ENCODE results near the gene MYL4. TPM values are rescaled to one million over a fixed set of nuclear protein-coding genes. Genes with fewer than 3 reads are reported as not detected.

MYL4 gene
- total and polyA plus RNA-seq, 10 of the 15 experiments (the other 5 are each of a cell fraction or from before 2014, with no cell fraction given), result 0.23 to 1.6 (median 0.58) TPM; not detected in 3

GRCh38 chr17:47188876-47189731 is 20.0 kb upstream of the MYL4 start, which contains the start of gene CDC27 (continued):
- TF ChIP-seq ZNF687 (IDR thresholded peaks at IDR 0.05), result peak; percentile 85
- TF ChIP-seq IKZF2 (IDR thresholded peaks at IDR 0.05), result peak in 1 of 2 experiments; percentile 10; a peak in 1 of 4 replicates
- TF ChIP-seq NR2C1 (IDR thresholded peaks at IDR 0.05), result no peak
- TF ChIP-seq MTA3 (IDR thresholded peaks at IDR 0.05; ENCODE audit: borderline replicate concordance, low read length), result no peak
- TF ChIP-seq MYB (IDR thresholded peaks at IDR 0.05; ENCODE audit: borderline replicate concordance, low read depth, low read length), result 0 out of 2 replicates have a peak, but pooled peaks have one; percentile 43
- TF ChIP-seq JUNB (IDR thresholded peaks at IDR 0.05), result no peak
- TF ChIP-seq TBL1XR1 (IDR thresholded peaks at IDR 0.05; ENCODE audit: low read depth, low read length), result peak; percentile 71; the same call in 1 of the 2 replicates
- no peak for TF ChIP-seq ZNF217 (IDR thresholded peaks at IDR 0.05)
- TF ChIP-seq ZBTB33 (IDR thresholded peaks at IDR 0.05), result no peak
- peak; percentile 11; the same call in 1 of the 2 replicates for TF ChIP-seq ZBTB40 (IDR thresholded peaks at IDR 0.05; ENCODE audit: borderline replicate concordance)
- TF ChIP-seq RAD21 (IDR thresholded peaks at IDR 0.05; ENCODE audit: insufficient read depth, low read depth, low read length), result no peak
- TF ChIP-seq NFIC (IDR thresholded peaks at IDR 0.05; ENCODE audit: low read depth, low read length), result no peak
- no peak for TF ChIP-seq HSF1 (IDR thresholded peaks at IDR 0.05; ENCODE audit: low read depth, low read length)
- TF ChIP-seq NKRF (conservative IDR thresholded peaks at IDR 0.05), result peak; percentile 83
- peak; percentile 73 for TF ChIP-seq NBN (IDR thresholded peaks at IDR 0.05)

All from GM12878 (cell line).